ENCODE measurements around the gene GRM7.

The GRM7 gene

DNA sequence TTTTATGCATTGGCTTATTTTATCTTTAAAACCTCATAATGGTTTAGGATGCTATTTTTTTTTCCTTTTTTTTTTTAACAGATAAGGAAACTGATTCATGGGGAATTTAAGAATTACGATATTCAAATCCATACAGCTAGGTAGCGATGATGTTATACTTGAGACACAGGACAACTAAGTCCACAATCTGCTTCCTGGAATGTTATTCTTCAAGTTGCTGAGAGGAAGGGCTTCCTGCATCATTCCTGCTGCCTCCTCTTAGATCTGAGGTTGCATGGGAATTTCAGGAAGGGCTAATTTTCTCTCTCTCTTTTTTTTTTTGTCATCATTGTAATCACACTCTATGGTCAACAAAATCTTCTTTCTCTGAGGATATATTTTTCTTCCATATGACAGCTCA is 595.5 kb downstream of the GRM7 start:
- Histone ChIP-seq H4K91ac (ENCODE audit: low read depth, low read length) (no peak overlapping the region), H2BK5ac (ENCODE audit: low read depth, low read length, poor library complexity) (no peak overlapping the region), H2AFZ (ENCODE audit: insufficient read depth, low read length, poor library complexity) (no peak overlapping the region), H3K18ac (ENCODE audit: low read length) (no peak overlapping the region), H3K36me3 (ENCODE audit: control insufficient read depth in 1 of 2, insufficient read depth in 2 of 2, low read length in 2 of 2) (no peaks in the 10 kb centered on the region), H2BK120ac (ENCODE audit: insufficient read depth, low read length, poor library complexity) (no peak overlapping the region), H2AK5ac (ENCODE audit: low read length) (no peak overlapping the region), H3K79me2 (ENCODE audit: control insufficient read depth, insufficient read depth, low read length, poor library complexity) (no peaks in the 10 kb centered on the region), H3K27me3 (ENCODE audit: insufficient read depth, low read length) (no peaks in the 10 kb centered on the region), H2BK12ac (ENCODE audit: low read length) (no peak overlapping the region), H4K12ac (ENCODE audit: low read depth, low read length) (no peak overlapping the region), H3K4ac (ENCODE audit: low read depth, low read length) (no peak overlapping the region), H3K14ac (ENCODE audit: low read length) (no peak overlapping the region), H3K9me3 (ENCODE audit: insufficient read depth, low read depth, low read length) (no peaks in the 10 kb centered on the region), H3K23ac (ENCODE audit: low read length) (no peak overlapping the region), H3K27ac (ENCODE audit: low read depth, low read length) (no peak overlapping the region), H3K79me1 (ENCODE audit: low read length) (no peaks in the 10 kb centered on the region), H4K8ac (ENCODE audit: low read depth, low read length) (no peak overlapping the region), H3K9ac (ENCODE audit: low read length) (no peak overlapping the region), H3K4me2 (ENCODE audit: low read length) (no peak overlapping the region), H3K4me1 (ENCODE audit: control insufficient read depth in 1 of 2, insufficient read depth in 2 of 2, low read length in 2 of 2) (no peaks in the 10 kb centered on the region), H3K4me3 (ENCODE audit: low read depth, low read length) (no peak overlapping the region)
- no peak for DNase-seq
- no CpG with 5 or more reads among the region's 2 CpGs for WGBS (ENCODE audit: extremely low coverage, insufficient coverage, insufficient read length)

- Histone ChIP-seq H3K4me1 (ENCODE audit: control insufficient read depth in 1 of 2, insufficient read depth in 2 of 2, low read length in 2 of 2) (no peaks in the 10 kb centered on the region), H3K36me3 (ENCODE audit: control insufficient read depth in 1 of 2, insufficient read depth in 2 of 2, low read length in 2 of 2) (no peaks in the 10 kb centered on the region), H3K27me3 (ENCODE audit: insufficient read depth, low read length) (no peaks in the 10 kb centered on the region), H3K4me3 (ENCODE audit: low read depth, low read length) (no peak overlapping the region), H2AK5ac (ENCODE audit: low read length) (no peak overlapping the region), H2BK120ac (ENCODE audit: insufficient read depth, low read length, poor library complexity) (no peak overlapping the region), H3K4me2 (ENCODE audit: low read length) (no peak overlapping the region), H3K18ac (ENCODE audit: low read length) (no peak overlapping the region), H3K4ac (ENCODE audit: low read depth, low read length) (no peak overlapping the region), H4K8ac (ENCODE audit: low read depth, low read length) (no peak overlapping the region), H3K9me3 (ENCODE audit: insufficient read depth, low read depth, low read length) (no peaks in the 10 kb centered on the region), H3K79me1 (ENCODE audit: low read length) (no peaks in the 10 kb centered on the region), H2BK5ac (ENCODE audit: low read depth, low read length, poor library complexity) (no peak overlapping the region), H3K9ac (ENCODE audit: low read length) (no peak overlapping the region), H3K27ac (ENCODE audit: low read depth, low read length) (no peak overlapping the region), H3K23ac (ENCODE audit: low read length) (no peak overlapping the region), H2AFZ (ENCODE audit: insufficient read depth, low read length, poor library complexity) (no peak overlapping the region), H2BK12ac (ENCODE audit: low read length) (no peak overlapping the region), H4K91ac (ENCODE audit: low read depth, low read length) (no peak overlapping the region), H3K79me2 (ENCODE audit: control insufficient read depth, insufficient read depth, low read length, poor library complexity) (no peaks in the 10 kb centered on the region), H3K14ac (ENCODE audit: low read length) (no peak overlapping the region), H4K12ac (ENCODE audit: low read depth, low read length) (no peak overlapping the region)
- DNase-seq = no peak
- WGBS (ENCODE audit: extremely low coverage, insufficient coverage, insufficient read length) = no CpG with 5 or more reads among the region's 8 CpGs
Measured at GRCh38 chr3:7461202-7461825, 600.4 kb downstream of the GRM7 start.

DNA sequence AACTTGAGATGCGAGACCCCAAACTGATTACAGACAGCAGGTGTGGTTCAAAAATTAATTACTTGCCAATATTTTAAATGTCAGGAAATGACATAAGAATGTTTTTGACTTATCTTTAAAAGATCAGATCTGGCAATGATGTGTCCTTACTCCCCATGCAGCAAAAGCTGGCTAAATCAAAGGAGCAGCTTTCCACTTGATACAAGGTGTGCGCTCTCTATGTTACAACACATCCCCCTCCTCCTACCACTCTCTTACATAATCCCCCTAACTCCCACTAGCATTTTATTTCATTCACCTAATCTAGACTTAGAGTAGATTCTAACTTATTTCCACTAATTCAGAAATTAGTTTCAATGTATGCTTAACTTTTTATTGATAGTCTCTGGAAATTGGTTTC is 609.0 kb downstream of the GRM7 start:
- DNase-seq = no peak

DNA sequence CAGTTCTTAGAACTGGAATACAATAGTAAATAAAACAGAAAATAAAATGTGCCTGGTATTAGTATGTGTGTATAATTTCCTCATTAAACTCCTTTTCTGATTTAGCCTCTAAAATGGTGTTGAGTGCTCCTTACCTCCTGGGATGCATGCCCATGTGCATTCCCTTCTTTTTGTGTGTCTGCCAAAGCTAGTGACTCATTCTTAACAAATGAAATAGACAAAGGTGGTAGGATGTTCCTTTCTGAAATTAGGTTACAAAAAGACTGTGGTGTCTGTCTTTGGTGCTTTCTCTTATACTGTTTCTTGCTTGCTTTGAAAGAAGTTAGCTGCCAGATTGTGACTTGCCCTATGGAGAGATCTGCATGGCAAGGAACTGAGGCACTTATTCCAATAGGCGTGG is 623.7 kb downstream of the GRM7 start:
- Histone ChIP-seq H3K27me3 (ENCODE audit: insufficient read depth, low read length) (no peaks in the 10 kb centered on the region), H4K91ac (ENCODE audit: low read depth, low read length) (no peak overlapping the region), H3K18ac (ENCODE audit: low read length) (no peak overlapping the region), H2BK120ac (ENCODE audit: insufficient read depth, low read length, poor library complexity) (no peak overlapping the region), H4K12ac (ENCODE audit: low read depth, low read length) (no peak overlapping the region), H3K9me3 (ENCODE audit: insufficient read depth, low read depth, low read length) (no peaks in the 10 kb centered on the region), H3K79me1 (ENCODE audit: low read length) (no peaks in the 10 kb centered on the region), H3K4me1 (ENCODE audit: control insufficient read depth in 1 of 2, insufficient read depth in 2 of 2, low read length in 2 of 2) (no peaks in the 10 kb centered on the region), H2BK12ac (ENCODE audit: low read length) (no peak overlapping the region), H2BK5ac (ENCODE audit: low read depth, low read length, poor library complexity) (no peak overlapping the region), H3K9ac (ENCODE audit: low read length) (no peak overlapping the region), H3K4ac (ENCODE audit: low read depth, low read length) (no peak overlapping the region), H3K27ac (ENCODE audit: low read depth, low read length) (no peak overlapping the region), H3K4me2 (ENCODE audit: low read length) (no peak overlapping the region), H2AFZ (ENCODE audit: insufficient read depth, low read length, poor library complexity) (no peak overlapping the region), H3K79me2 (ENCODE audit: control insufficient read depth, insufficient read depth, low read length, poor library complexity) (no peaks in the 10 kb centered on the region), H3K14ac (ENCODE audit: low read length) (no peak overlapping the region), H2AK5ac (ENCODE audit: low read length) (no peak overlapping the region), H3K4me3 (ENCODE audit: low read depth, low read length) (no peak overlapping the region), H3K36me3 (ENCODE audit: control insufficient read depth in 1 of 2, insufficient read depth in 2 of 2, low read length in 2 of 2) (no peaks in the 10 kb centered on the region), H3K23ac (ENCODE audit: low read length) (no peak overlapping the region), H4K8ac (ENCODE audit: low read depth, low read length) (no peak overlapping the region)
- DNase-seq = no peak
- no CpG with 5 or more reads among the region's 1 CpG for whole genome bisulfite sequencing (ENCODE audit: extremely low coverage, insufficient coverage, insufficient read length)

More for the DNA sequence above, 609.0 kb downstream of the GRM7 start:
- Histone ChIP-seq H4K8ac (ENCODE audit: low read depth, low read length) (no peak overlapping the region), H3K4me2 (ENCODE audit: low read length) (no peak overlapping the region), H3K9ac (ENCODE audit: low read length) (no peak overlapping the region), H3K4ac (ENCODE audit: low read depth, low read length) (no peak overlapping the region), H3K27ac (ENCODE audit: low read depth, low read length) (no peak overlapping the region), H4K12ac (ENCODE audit: low read depth, low read length) (no peak overlapping the region), H2BK120ac (ENCODE audit: insufficient read depth, low read length, poor library complexity) (no peak overlapping the region), H2BK5ac (ENCODE audit: low read depth, low read length, poor library complexity) (no peak overlapping the region), H3K27me3 (ENCODE audit: insufficient read depth, low read length) (no peaks in the 10 kb centered on the region), H2AFZ (ENCODE audit: insufficient read depth, low read length, poor library complexity) (no peak overlapping the region), H3K36me3 (ENCODE audit: control insufficient read depth in 1 of 2, insufficient read depth in 2 of 2, low read length in 2 of 2) (no peaks in the 10 kb centered on the region), H3K14ac (ENCODE audit: low read length) (no peak overlapping the region), H3K18ac (ENCODE audit: low read length) (no peak overlapping the region), H3K4me1 (ENCODE audit: control insufficient read depth in 1 of 2, insufficient read depth in 2 of 2, low read length in 2 of 2) (no peaks in the 10 kb centered on the region), H3K79me2 (ENCODE audit: control insufficient read depth, insufficient read depth, low read length, poor library complexity) (no peaks in the 10 kb centered on the region), H2AK5ac (ENCODE audit: low read length) (no peak overlapping the region), H4K91ac (ENCODE audit: low read depth, low read length) (no peak overlapping the region), H3K79me1 (ENCODE audit: low read length) (no peaks in the 10 kb centered on the region), H2BK12ac (ENCODE audit: low read length) (no peak overlapping the region), H3K23ac (ENCODE audit: low read length) (no peak overlapping the region), H3K9me3 (ENCODE audit: insufficient read depth, low read depth, low read length) (no peaks in the 10 kb centered on the region), H3K4me3 (ENCODE audit: low read depth, low read length) (no peak overlapping the region)
- no CpG with 5 or more reads among the region's 2 CpGs for WGBS (ENCODE audit: extremely low coverage, insufficient coverage, insufficient read length)
